Measurements from ENCODE around the gene WBP2. TPM values are rescaled to one million over a fixed set of nuclear protein-coding genes. Genes with fewer than 3 reads are reported as not detected.

Gene WBP2
- total RNA-seq, 6 experiments from 2014 or later, result 51.4 to 65.5 (median 59.3) TPM

- no peak for TF ChIP-seq CTCF (IDR thresholded peaks at IDR 0.05)
- DNase-seq, result no peak
- Mint-ChIP-seq H3K36me3 (ENCODE audit: low read depth) (peaks cover 11% of the 10 kb centered on the region), H3K4me3 (no peak overlapping the region), H3K27me3 (ENCODE audit: insufficient read depth) (peaks cover 1% of the 10 kb centered on the region), H3K4me1 (ENCODE audit: low read depth) (no peaks in the 10 kb centered on the region), H3K9me3 (no peaks in the 10 kb centered on the region), H3K27ac (no peak overlapping the region)
Measured at GRCh38 chr17:75822800-75823166, 32.4 kb downstream of the WBP2 start.

GRCh38 chr17:75822119-75822799 lies 32.9 kb downstream of the WBP2 start:
- DNase-seq, result no peak
- H3K4me1 Mint-ChIP-seq (ENCODE audit: low read depth), result no peaks in the 10 kb centered on the region
- H3K36me3 Mint-ChIP-seq (ENCODE audit: low read depth), result peaks cover 11% of the 10 kb centered on the region
- H3K27me3 Mint-ChIP-seq (ENCODE audit: insufficient read depth), result peaks cover 1% of the 10 kb centered on the region
- no peak overlapping the region for H3K4me3 Mint-ChIP-seq
- no peak overlapping the region for H3K27ac Mint-ChIP-seq
- no peak for TF ChIP-seq CTCF (IDR thresholded peaks at IDR 0.05)
- no peaks in the 10 kb centered on the region for H3K9me3 Mint-ChIP-seq

GRCh38 chr17:75821552-75821951 lies 33.6 kb downstream of the WBP2 start:
- DNase-seq, result no peak
- no peaks in the 10 kb centered on the region for H3K9me3 Mint-ChIP-seq
- H3K4me3 Mint-ChIP-seq, result no peak overlapping the region
- peaks cover 1% of the 10 kb centered on the region for H3K27me3 Mint-ChIP-seq (ENCODE audit: insufficient read depth)
- no peak for TF ChIP-seq CTCF (IDR thresholded peaks at IDR 0.05)
- H3K27ac Mint-ChIP-seq, result no peak overlapping the region
- H3K36me3 Mint-ChIP-seq (ENCODE audit: low read depth), result peaks cover 11% of the 10 kb centered on the region
- H3K4me1 Mint-ChIP-seq (ENCODE audit: low read depth), result no peaks in the 10 kb centered on the region

- no peak for TF ChIP-seq CTCF (IDR thresholded peaks at IDR 0.05)
- Mint-ChIP-seq H3K27me3 (ENCODE audit: insufficient read depth) (peaks cover 1% of the 10 kb centered on the region), H3K9me3 (no peaks in the 10 kb centered on the region), H3K4me3 (no peak overlapping the region), H3K27ac (no peak overlapping the region), H3K4me1 (ENCODE audit: low read depth) (peaks cover 2% of the 10 kb centered on the region), H3K36me3 (ENCODE audit: low read depth) (peaks cover 11% of the 10 kb centered on the region)
- DNase-seq, result no peak
Measured at GRCh38 chr17:75820094-75821080, 34.7 kb downstream of the WBP2 start.

GRCh38 chr17:75819678-75820077 lies 35.5 kb downstream of the WBP2 start:
- H3K36me3 Mint-ChIP-seq (ENCODE audit: low read depth), result peaks cover 11% of the 10 kb centered on the region
- no peak for DNase-seq

More at GRCh38 chr17:75819678-75820077, 35.5 kb downstream of the WBP2 start:
- Mint-ChIP-seq H3K9me3 (no peaks in the 10 kb centered on the region), H3K27ac (no peak overlapping the region), H3K27me3 (ENCODE audit: insufficient read depth) (peaks cover 1% of the 10 kb centered on the region), H3K4me1 (ENCODE audit: low read depth) (peaks cover 9% of the 10 kb centered on the region), H3K4me3 (no peak overlapping the region)
- TF ChIP-seq CTCF (IDR thresholded peaks at IDR 0.05), result no peak
